Parathyroid adenoma (tissue), 2 donors: ENCODE measurements around the gene SFXN5.

ENCODE experiments used
- H2AFZ ChIP-seq: fragments of 300-600 bp; sonication (generic); one replicate; pipeline ENCODE4 v1.7.0; 2017; ENCODE audit warnings: antibody characterized with exemption, mild to moderate bottlenecking
- H3K27ac ChIP-seq: fragments of 300-600 bp; sonication (generic); one replicate; pipeline ENCODE4 v1.7.0; 2017
- H3K27me3 ChIP-seq: fragments of 300-600 bp; sonication (generic); one replicate; pipeline ENCODE4 v1.7.0; 2017; ENCODE audit warnings: low read length; ENCODE audit not compliant: control insufficient read depth, insufficient read depth
- H3K36me3 ChIP-seq: fragments of 300-600 bp; sonication (generic); one replicate; pipeline ENCODE4 v1.7.0; 2017; ENCODE audit warnings: low read length; ENCODE audit not compliant: control insufficient read depth, insufficient read depth
- H3K4me1 ChIP-seq: fragments of 300-600 bp; sonication (generic); one replicate; pipeline ENCODE4 v1.7.0; 2017; ENCODE audit warnings: control low read depth
- H3K4me2 ChIP-seq: fragments of 300-600 bp; sonication (generic); one replicate; pipeline ENCODE4 v1.7.0; 2017; ENCODE audit warnings: low read length
- H3K4me3 ChIP-seq: fragments of 300-600 bp; sonication (generic); one replicate; pipeline ENCODE4 v1.7.0; 2017; ENCODE audit warnings: low read depth, low read length
- H3K79me2 ChIP-seq: fragments of 300-600 bp; sonication (generic); one replicate; pipeline ENCODE4 v1.7.0; 2017; ENCODE audit warnings: control low read depth
- H3K9ac ChIP-seq: fragments of 300-600 bp; sonication (generic); one replicate; pipeline ENCODE4 v1.7.0; 2017; ENCODE audit warnings: mild to moderate bottlenecking
- H3K9me3 ChIP-seq: fragments of 300-600 bp; sonication (generic); one replicate; pipeline ENCODE4 v1.7.0; 2017; ENCODE audit warnings: low read length; ENCODE audit not compliant: control insufficient read depth
- CTCF ChIP-seq: fragments of 300-600 bp; sonication (generic); IDR thresholded peaks from one replicate; pipeline ENCODE4 v1.7.0; 2017; ENCODE audit warnings: antibody characterized with exemption, mild to moderate bottlenecking
- donor health status: primary hyperparathyroidism.

SFXN5 gene

DNA sequence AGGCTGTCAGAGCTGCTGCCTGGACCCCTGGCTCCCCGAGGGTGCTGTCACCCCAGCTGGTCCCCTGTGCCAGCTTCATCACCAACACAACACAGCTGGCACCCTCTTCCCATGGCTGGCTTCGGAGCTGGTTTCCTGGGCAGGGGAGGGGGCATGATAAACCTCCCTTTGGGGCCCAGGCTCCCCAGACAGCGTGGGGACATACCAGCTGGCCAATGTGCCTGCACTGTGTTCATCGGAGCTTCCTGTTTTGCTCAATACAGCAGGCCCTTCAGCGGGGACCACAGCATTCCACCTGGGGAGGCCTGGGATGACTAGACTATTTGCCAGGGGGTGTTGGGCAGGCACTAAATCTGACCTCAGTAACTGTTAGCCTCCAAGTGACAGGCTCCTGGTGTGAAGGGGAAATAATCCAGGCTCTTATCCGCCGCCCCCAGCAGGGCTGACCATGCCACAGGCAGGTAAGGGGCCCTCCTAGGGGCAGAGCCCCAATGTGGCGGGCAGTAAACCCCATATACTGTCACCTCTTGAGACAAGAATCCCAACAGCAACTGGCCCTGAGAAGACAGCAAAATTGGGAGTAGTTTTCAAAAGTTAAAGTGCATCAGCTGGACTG, 109.6 kb downstream of the SFXN5 start:
- no peak overlapping the region for H3K4me3 ChIP-seq
- no peak overlapping the region for H3K27ac ChIP-seq
- H3K4me2 ChIP-seq = no peak overlapping the region
- H3K4me1 ChIP-seq = no peaks in the 10 kb centered on the region
- no peaks in the 10 kb centered on the region for H3K79me2 ChIP-seq
- H2AFZ ChIP-seq = no peak overlapping the region
- no peaks in the 10 kb centered on the region for H3K9me3 ChIP-seq
- no peaks in the 10 kb centered on the region for H3K36me3 ChIP-seq
- no peaks in the 10 kb centered on the region for H3K27me3 ChIP-seq
- H3K9ac ChIP-seq = no peak overlapping the region
- no peak for TF ChIP-seq CTCF

DNA sequence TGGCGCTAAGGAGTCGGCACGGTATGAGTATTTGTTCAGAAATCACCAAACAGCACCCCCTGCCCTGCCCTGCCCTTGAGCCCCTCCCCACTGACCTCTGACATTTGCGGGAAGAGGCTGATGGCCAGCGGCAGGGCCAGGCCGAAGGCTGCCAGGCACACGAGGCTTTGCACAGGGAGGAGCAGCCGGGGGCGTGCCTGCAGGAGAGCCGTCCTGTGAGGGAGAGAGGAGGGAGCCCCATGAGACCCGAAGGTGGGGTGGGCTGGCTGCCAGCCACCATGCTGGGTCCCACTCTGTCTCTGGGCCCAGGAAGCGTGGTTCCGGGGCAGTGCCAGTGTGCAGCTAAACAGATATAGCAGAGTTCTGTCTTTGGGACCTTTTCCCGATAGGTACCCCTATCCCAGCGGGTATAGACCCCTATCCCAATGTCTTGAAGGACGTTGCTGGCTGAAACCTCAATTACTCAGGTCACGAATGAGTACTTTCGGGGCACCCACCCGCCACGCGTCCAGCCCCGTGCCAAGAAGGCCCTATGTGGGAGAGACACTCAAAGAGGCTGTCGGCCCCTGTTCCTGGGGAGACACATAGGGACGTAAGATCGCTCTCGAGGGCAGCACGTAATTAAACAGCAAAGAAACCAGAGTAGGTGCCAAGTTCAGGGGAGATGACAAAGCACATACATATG, 110.3 kb downstream of the SFXN5 start:
- H3K79me2 ChIP-seq = no peaks in the 10 kb centered on the region
- no peak overlapping the region for H3K27ac ChIP-seq
- no peak overlapping the region for H3K9ac ChIP-seq
- H3K4me2 ChIP-seq = no peak overlapping the region
- no peaks in the 10 kb centered on the region for H3K9me3 ChIP-seq
- TF ChIP-seq CTCF = no peak
- H3K27me3 ChIP-seq = no peaks in the 10 kb centered on the region
- H3K4me1 ChIP-seq = no peaks in the 10 kb centered on the region
- H3K36me3 ChIP-seq = no peaks in the 10 kb centered on the region
- no peak overlapping the region for H3K4me3 ChIP-seq
- H2AFZ ChIP-seq = no peak overlapping the region

DNA sequence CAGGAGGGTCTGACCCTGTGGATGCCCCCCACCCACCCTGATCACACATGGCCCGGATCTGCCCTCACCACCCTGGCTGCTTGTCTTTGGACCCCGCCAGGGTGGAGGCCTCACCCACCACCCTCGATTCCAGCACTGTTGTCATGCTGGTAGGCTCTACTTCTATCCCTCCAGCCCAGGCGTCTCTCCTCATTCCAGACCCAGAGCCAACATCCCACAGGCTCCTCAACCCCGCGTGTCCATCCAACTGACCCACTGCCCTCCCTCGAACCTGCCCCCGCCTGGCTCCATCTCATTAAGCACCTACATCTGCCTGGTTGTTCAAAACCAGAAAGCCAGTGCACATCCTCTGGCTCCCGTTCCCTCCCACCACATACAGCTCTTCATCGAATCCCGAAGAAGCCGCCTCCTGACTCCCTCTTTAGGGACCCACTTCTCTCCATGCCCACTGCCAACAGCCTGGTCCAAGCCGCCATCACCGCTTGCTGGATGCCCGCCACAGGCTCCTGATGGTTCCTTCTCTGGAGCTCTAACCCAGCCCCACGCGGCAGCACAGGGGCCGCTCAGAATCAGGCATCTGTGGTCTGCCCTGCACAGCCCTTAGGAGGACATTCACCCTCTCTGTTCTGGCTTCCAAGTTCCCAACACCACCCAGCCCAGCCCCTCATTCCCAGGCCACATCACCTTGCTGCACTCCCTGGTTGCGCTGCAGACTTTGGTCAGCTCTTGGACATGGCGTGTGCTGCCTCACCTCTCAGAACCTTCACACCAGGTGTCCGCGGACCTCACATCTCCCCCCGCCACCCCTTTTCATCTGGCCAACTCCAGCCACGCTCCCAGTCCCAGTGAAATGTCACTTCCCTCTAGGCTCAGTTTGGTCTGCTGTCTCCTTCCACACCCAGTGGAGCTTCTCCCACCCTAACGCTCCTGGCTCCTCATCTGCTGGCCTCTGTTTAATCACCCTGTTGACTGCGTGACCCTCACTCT, 111.2 kb downstream of the SFXN5 start:
- H3K9me3 ChIP-seq = no peaks in the 10 kb centered on the region
- no peaks in the 10 kb centered on the region for H3K4me1 ChIP-seq
- no peak overlapping the region for H3K9ac ChIP-seq
- H3K4me3 ChIP-seq = no peak overlapping the region
- H3K79me2 ChIP-seq = no peaks in the 10 kb centered on the region
- no peaks in the 10 kb centered on the region for H3K36me3 ChIP-seq
- H2AFZ ChIP-seq = no peak overlapping the region
- no peak overlapping the region for H3K4me2 ChIP-seq
- no peak for TF ChIP-seq CTCF
- H3K27me3 ChIP-seq = no peaks in the 10 kb centered on the region
- no peak overlapping the region for H3K27ac ChIP-seq

- Histone ChIP-seq H3K36me3 (no peaks in the 10 kb centered on the region), H2AFZ (no peak overlapping the region), H3K79me2 (no peaks in the 10 kb centered on the region), H3K4me3 (no peak overlapping the region), H3K9ac (no peak overlapping the region), H3K4me1 (no peaks in the 10 kb centered on the region), H3K9me3 (no peaks in the 10 kb centered on the region), H3K27ac (no peak overlapping the region), H3K4me2 (no peak overlapping the region), H3K27me3 (no peaks in the 10 kb centered on the region)
- TF ChIP-seq CTCF = no peak
These were observed 112.0 kb downstream of the SFXN5 start for GRCh38 chr2:72959554-72959953.
